Breast epithelium (tissue), 3 donors: ENCODE results near the gene RAD51AP1.

ENCODE experiments used
- CTCF ChIP-seq, 3 donors: fragments of 450-650 bp; IDR thresholded peaks; one replicate each; pipeline ENCODE4 v1.5.1; 2016 to 2017; ENCODE audit warnings: antibody characterized with exemption in 3 of 3, mild to moderate bottlenecking in 3 of 3, moderate library complexity in 3 of 3
- POLR2A ChIP-seq: fragments of 450-650 bp; IDR thresholded peaks from one replicate; pipeline ENCODE4 v1.6.1; 2016; ENCODE audit warnings: antibody characterized with exemption, mild to moderate bottlenecking, moderate library complexity
- POLR2AphosphoS5 ChIP-seq, 3 donors: sonication (generic); formaldehyde crosslinking; IDR thresholded peaks; one replicate each; pipeline ENCODE4 v1.6.1; 2017; ENCODE audit warnings: antibody characterized with exemption in 3 of 3

GRCh38 chr12:4569261-4569660 is 30.6 kb downstream of the RAD51AP1 start:
- TF ChIP-seq POLR2AphosphoS5 (IDR thresholded peaks at IDR 0.05) (no peak), POLR2A (no peak), CTCF (IDR thresholded peaks at IDR 0.05) (no peak)
